K562 (cell line): ENCODE measurements around the gene USP49. TPM values are rescaled to one million over a fixed set of nuclear protein-coding genes. Genes with fewer than 3 reads are reported as not detected.

Experiments
- ARID2 ChIP-seq: fragments of 450-650 bp; IDR thresholded peaks from 2 replicates; pipeline ENCODE4 v1.6.1; 2017; ENCODE audit warnings: antibody characterized with exemption, mild to moderate bottlenecking
- CREM ChIP-seq: IDR thresholded peaks from 2 replicates; pipeline ENCODE4 v1.6.1; 2014; ENCODE audit warnings: antibody characterized with exemption, low read depth
- EZH2 ChIP-seq: IDR thresholded peaks from 2 replicates; pipeline ENCODE4 v1.6.1; 2012; ENCODE audit warnings: low read depth, mild to moderate bottlenecking, inconsistent platforms, low read length, borderline replicate concordance
- GTF2F1 ChIP-seq: IDR thresholded peaks from 2 replicates; pipeline ENCODE4 v1.6.1; 2011; ENCODE audit warnings: low read depth, low read length, improper control_type of control experiment
- HDAC3 ChIP-seq: fragments of 450-650 bp; IDR thresholded peaks from 2 replicates; pipeline ENCODE4 v1.6.1; 2018; ENCODE audit warnings: borderline replicate concordance, mild to moderate bottlenecking, moderate library complexity; ENCODE audit not compliant: partially characterized antibody
- NR1H2 ChIP-seq: sonication (generic); formaldehyde crosslinking; IDR thresholded peaks from 2 replicates; pipeline ENCODE4 v1.4.0; 2020; ENCODE audit warnings: mild to moderate bottlenecking, missing genetic modification reagents
- PHF20 ChIP-seq: fragments of 450-650 bp; IDR thresholded peaks from 2 replicates; pipeline ENCODE4 v1.6.1; 2018; ENCODE audit not compliant: partially characterized antibody
- RBM17 ChIP-seq: fragments of 200-400 bp; formaldehyde crosslinking; IDR thresholded peaks from 2 replicates; pipeline ENCODE4 v1.6.1; 2017; ENCODE audit warnings: low read depth, mild to moderate bottlenecking, low read length, borderline replicate concordance
- RFX5 ChIP-seq: IDR thresholded peaks from 2 replicates; pipeline ENCODE4 v1.6.1; 2011; ENCODE audit warnings: low read depth, mild to moderate bottlenecking, improper control_type of control experiment, low read length
- SP1 ChIP-seq: sonication (generic); formaldehyde crosslinking; IDR thresholded peaks from 2 replicates; pipeline ENCODE4 v1.8.1; 2022; ENCODE audit warnings: mild to moderate bottlenecking, missing genetic modification reagents
- SRSF9 ChIP-seq: fragments of 200-400 bp; formaldehyde crosslinking; IDR thresholded peaks from 2 replicates; pipeline ENCODE4 v1.6.1; 2017; ENCODE audit warnings: low read depth, low read length, borderline replicate concordance
- TCFL5 ChIP-seq: fragments of 250-450 bp; sonication (Bioruptor Pico); conservative IDR thresholded peaks from 2 replicates; pipeline ENCODE4 v1.6.1; 2021; ENCODE audit warnings: mild to moderate bottlenecking, moderate library complexity, matching md5 sums
- TOE1 ChIP-seq, 2 experiments: fragments of 450-650 bp in 1 of 2; sonication (generic) in 1 of 2; formaldehyde crosslinking in 1 of 2; IDR thresholded peaks; 2 replicates each; pipeline versions ENCODE4 v1.7.1 to v1.8.0; 2016 to 2022; ENCODE audit warnings: borderline replicate concordance in 2 of 2, mild to moderate bottlenecking in 2 of 2, antibody characterized with exemption in 1 of 2, inconsistent platforms in 1 of 2, low read depth in 1 of 2, missing genetic modification reagents in 1 of 2, moderate library complexity in 1 of 2
- ZNF24 ChIP-seq: fragments of 450-650 bp; IDR thresholded peaks from 2 replicates; pipeline ENCODE4 v1.6.1; 2016
- ZNF41 ChIP-seq: fragments of 250-450 bp; sonication (Bioruptor Pico); conservative IDR thresholded peaks from 2 replicates; pipeline ENCODE4 v1.4.0; 2020; ENCODE audit warnings: mild to moderate bottlenecking
- ZNF431 ChIP-seq: sonication (generic); formaldehyde crosslinking; IDR thresholded peaks from 2 replicates; pipeline ENCODE4 v1.8.0; 2022; ENCODE audit warnings: mild to moderate bottlenecking, missing genetic modification reagents
- ZNF764 ChIP-seq: fragments of 250-450 bp; sonication (Bioruptor Pico); IDR thresholded peaks from 2 replicates; pipeline ENCODE4 v1.4.0; 2020; ENCODE audit warnings: low read depth, mild to moderate bottlenecking, moderate library complexity
- polyA plus RNA-seq, 8 experiments: library from polyadenylated mRNA; depleted of rRNA in 4 of 8; stranded (reverse) in 5 of 8; unstranded in 3 of 8; fragments of >200 nt; fragmentation: Nextera tagmentation in 2 of 8; fragmentation: Illumina TruSeq in 1 of 8; extraction: Ambion mirVana in 2 of 8; extraction: Trizol in 1 of 8; gene quantifications; 2 replicates each; pipeline versions ENCODE4 v1.2.1 to v1.2.3, GENCODE V29; 2011 to 2014; ENCODE audit warnings: inconsistent platforms in 1 of 8, missing spikeins in 1 of 8
- total RNA-seq, 7 experiments: library from RNA; depleted of rRNA in 6 of 7; stranded (reverse); fragments of >200 nt in 6 of 7; fragmentation: Illumina TruSeq in 2 of 7; extraction: Trizol in 2 of 7; gene quantifications; 2 replicates each; pipeline versions ENCODE4 v1.2.1 to v1.2.3, GENCODE V29; 2011 to 2021; ENCODE audit warnings: low replicate concordance in 1 of 7
- TF ChIP-seq, protein P1 (sequence below): sonication (generic); formaldehyde crosslinking; IDR thresholded peaks from 2 replicates; pipeline ENCODE4 v1.8.1; 2023; ENCODE audit warnings: mild to moderate bottlenecking, missing genetic modification reagents
- TF ChIP-seq, protein P2 (sequence below): fragments of 450-650 bp; IDR thresholded peaks from 2 replicates; pipeline ENCODE4 v1.6.1; 2018; ENCODE audit not compliant: partially characterized antibody
- TF ChIP-seq, protein P3 (sequence below): fragments of 250-450 bp; sonication (Bioruptor Pico); IDR thresholded peaks from 2 replicates; pipeline ENCODE4 v1.4.0; 2020; ENCODE audit warnings: borderline replicate concordance
- TF ChIP-seq, protein P4 (sequence below): sonication (generic); formaldehyde crosslinking; IDR thresholded peaks from 2 replicates; pipeline ENCODE4 v1.8.1; 2022; ENCODE audit warnings: missing genetic modification reagents

Gene USP49
- total and polyA plus RNA-seq, 9 of the 15 experiments (the other 6 are each of a cell fraction or from before 2014, with no cell fraction given): 1.0 to 9.9 (median 6.5) TPM

DNA sequence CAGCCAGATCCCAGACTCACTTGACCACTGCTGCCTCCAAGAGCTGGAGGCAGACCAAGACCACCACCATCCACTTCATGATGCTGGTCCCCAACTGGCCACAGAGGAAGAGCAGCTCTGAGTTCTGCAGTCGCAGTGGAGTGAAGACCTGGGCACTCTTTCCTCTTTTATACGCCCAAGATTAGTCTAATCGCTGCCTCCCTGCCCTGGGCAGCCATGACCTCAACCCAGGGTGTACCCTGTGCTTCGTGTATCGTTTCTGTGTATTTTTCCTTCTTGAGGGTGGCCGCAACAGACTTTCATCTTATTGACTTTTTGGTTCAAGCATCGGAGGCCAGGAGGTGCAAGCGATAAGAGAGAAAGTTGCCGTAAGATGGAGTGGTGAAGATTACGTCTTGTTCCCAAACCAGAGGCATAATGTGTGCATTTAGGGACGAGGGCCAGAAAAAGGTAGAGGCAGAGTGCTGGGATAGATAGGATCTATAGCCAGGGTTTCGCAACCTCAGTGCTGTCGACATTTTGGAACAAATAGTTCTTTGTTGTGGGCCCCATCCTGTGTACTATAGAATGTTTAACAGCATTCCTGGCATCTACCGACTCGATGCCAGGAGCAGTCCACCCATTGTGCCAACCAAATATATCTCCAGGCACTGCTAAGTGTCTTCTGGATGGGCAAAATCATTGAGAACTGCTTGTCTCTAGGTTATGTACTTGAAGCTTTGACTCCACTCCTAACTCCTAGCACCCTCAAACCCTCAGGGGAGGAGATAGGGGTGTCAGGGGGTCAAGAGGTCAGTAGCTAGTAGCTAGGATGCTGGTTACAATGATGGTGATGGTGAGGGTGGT is 147.7 kb downstream of the USP49 start, which contains the start of gene PGC (continued):
- TF ChIP-seq, protein P1, sequence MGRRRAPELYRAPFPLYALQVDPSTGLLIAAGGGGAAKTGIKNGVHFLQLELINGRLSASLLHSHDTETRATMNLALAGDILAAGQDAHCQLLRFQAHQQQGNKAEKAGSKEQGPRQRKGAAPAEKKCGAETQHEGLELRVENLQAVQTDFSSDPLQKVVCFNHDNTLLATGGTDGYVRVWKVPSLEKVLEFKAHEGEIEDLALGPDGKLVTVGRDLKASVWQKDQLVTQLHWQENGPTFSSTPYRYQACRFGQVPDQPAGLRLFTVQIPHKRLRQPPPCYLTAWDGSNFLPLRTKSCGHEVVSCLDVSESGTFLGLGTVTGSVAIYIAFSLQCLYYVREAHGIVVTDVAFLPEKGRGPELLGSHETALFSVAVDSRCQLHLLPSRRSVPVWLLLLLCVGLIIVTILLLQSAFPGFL: no peak
- TF ChIP-seq NR1H2 (CRISPR knock-in tag) (no peak), HDAC3 (no peak), EZH2 (no peak), SP1 (CRISPR knock-in tag) (no peak; the same call in 1 of the 2 replicates), ARID2 (no peak), TOE1 (IDR thresholded peaks at IDR 0.05; ENCODE audit: borderline replicate concordance) (no peak), TOE1 (CRISPR knock-in tag; IDR thresholded peaks at IDR 0.05; ENCODE audit: borderline replicate concordance, low read depth) (no peak), PHF20 (no peak), TCFL5 (CRISPR knock-in tag) (no peak), RBM17 (no peak), RFX5 (no peak), CREM (peak; percentile 35), ZNF431 (no peak), ZNF764 (CRISPR knock-in tag) (no peak), SRSF9 (no peak), ZNF41 (CRISPR knock-in tag) (no peak), GTF2F1 (no peak), ZNF24 (no peak; the same call in 1 of the 2 replicates)
- TF ChIP-seq, protein P2, sequence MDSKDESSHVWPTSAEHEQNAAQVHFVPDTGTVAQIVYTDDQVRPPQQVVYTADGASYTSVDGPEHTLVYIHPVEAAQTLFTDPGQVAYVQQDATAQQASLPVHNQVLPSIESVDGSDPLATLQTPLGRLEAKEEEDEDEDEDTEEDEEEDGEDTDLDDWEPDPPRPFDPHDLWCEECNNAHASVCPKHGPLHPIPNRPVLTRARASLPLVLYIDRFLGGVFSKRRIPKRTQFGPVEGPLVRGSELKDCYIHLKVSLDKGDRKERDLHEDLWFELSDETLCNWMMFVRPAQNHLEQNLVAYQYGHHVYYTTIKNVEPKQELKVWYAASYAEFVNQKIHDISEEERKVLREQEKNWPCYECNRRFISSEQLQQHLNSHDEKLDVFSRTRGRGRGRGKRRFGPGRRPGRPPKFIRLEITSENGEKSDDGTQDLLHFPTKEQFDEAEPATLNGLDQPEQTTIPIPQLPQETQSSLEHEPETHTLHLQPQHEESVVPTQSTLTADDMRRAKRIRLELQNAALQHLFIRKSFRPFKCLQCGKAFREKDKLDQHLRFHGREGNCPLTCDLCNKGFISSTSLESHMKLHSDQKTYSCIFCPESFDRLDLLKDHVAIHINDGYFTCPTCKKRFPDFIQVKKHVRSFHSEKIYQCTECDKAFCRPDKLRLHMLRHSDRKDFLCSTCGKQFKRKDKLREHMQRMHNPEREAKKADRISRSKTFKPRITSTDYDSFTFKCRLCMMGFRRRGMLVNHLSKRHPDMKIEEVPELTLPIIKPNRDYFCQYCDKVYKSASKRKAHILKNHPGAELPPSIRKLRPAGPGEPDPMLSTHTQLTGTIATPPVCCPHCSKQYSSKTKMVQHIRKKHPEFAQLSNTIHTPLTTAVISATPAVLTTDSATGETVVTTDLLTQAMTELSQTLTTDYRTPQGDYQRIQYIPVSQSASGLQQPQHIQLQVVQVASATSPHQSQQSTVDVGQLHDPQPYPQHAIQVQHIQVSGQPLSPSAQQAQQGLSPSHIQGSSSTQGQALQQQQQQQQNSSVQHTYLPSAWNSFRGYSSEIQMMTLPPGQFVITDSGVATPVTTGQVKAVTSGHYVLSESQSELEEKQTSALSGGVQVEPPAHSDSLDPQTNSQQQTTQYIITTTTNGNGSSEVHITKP: no peak
- TF ChIP-seq, protein P3, sequence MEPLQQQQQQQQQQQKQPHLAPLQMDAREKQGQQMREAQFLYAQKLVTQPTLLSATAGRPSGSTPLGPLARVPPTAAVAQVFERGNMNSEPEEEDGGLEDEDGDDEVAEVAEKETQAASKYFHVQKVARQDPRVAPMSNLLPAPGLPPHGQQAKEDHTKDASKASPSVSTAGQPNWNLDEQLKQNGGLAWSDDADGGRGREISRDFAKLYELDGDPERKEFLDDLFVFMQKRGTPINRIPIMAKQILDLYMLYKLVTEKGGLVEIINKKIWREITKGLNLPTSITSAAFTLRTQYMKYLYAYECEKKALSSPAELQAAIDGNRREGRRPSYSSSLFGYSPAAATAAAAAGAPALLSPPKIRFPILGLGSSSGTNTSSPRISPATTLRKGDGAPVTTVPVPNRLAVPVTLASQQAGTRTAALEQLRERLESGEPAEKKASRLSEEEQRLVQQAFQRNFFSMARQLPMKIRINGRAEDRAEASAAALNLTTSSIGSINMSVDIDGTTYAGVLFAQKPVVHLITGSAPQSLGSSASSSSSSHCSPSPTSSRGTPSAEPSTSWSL (CRISPR knock-in tag): no peak
- TF ChIP-seq, protein P4, sequence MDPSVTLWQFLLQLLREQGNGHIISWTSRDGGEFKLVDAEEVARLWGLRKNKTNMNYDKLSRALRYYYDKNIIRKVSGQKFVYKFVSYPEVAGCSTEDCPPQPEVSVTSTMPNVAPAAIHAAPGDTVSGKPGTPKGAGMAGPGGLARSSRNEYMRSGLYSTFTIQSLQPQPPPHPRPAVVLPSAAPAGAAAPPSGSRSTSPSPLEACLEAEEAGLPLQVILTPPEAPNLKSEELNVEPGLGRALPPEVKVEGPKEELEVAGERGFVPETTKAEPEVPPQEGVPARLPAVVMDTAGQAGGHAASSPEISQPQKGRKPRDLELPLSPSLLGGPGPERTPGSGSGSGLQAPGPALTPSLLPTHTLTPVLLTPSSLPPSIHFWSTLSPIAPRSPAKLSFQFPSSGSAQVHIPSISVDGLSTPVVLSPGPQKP: no peak
